ENCODE results near the gene PPP1R13B.

The PPP1R13B gene

DNA sequence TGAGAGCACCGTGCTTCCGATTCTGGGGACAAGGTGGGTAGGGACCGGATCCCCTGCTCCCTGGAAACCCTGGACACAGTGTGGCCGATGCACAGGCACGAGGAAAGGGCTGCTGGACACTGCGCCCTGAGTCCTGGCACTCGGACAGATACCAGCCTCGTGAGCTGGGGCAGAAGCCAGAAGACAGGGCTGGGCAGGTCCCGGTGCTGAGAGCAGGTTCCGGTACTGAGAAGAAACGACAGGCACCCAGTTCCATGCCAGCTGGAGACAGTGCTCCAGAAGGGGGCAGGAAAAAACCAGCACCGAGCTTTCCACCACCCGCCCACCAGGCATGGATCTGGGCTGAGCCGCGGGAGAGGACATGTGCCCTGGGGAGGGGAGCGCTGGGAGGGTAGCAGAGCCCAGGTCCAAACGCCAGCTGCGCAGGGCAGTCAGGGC, 138.6 kb downstream of the PPP1R13B start:
- no peak for DNase-seq

DNA sequence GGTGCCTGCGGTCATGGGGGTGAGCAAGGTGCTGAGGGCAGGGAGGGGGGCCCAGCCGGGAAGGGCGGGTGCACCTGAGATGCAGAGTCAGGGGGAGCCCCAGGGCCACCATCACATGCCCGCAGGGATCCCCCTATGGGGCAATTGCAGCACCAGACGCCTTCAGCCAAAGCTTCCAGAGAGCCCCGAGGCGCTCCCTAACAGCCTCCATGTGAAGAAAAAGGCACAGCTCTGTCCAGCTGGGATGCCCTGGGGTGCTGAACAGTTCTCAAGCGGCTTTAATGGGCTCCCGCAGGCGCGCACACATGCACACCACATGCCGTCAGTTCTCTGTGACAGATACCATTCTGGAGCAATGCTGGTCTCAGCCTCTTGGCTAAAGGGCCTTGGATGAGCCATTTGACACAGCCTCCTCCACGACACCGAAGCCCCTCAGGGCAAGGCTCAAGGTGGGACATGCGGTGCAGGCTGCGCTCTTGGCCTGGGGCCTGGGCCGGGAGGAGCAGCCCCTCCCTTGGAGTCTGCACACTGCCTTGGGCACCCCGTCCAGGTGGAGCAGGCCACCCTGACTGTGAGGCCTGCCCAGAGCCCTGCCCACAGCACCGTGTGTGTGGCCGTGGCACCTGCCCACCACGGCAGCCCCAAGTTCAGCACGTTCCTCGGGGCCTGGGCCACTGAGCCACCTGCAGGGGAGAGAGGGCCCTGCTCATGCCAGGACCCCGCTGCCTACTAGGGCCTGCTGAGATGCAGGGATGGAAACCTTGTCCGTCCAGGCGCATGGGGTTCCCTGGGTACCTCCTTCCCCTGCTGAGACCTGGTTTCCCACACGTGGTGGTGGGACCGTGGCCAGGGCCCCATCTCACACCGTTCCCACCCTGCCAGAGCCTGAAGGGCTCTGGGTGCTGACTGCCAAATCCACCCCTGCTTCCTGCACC, 139.8 kb downstream of the PPP1R13B start:
- DNase-seq: no peak

DNA sequence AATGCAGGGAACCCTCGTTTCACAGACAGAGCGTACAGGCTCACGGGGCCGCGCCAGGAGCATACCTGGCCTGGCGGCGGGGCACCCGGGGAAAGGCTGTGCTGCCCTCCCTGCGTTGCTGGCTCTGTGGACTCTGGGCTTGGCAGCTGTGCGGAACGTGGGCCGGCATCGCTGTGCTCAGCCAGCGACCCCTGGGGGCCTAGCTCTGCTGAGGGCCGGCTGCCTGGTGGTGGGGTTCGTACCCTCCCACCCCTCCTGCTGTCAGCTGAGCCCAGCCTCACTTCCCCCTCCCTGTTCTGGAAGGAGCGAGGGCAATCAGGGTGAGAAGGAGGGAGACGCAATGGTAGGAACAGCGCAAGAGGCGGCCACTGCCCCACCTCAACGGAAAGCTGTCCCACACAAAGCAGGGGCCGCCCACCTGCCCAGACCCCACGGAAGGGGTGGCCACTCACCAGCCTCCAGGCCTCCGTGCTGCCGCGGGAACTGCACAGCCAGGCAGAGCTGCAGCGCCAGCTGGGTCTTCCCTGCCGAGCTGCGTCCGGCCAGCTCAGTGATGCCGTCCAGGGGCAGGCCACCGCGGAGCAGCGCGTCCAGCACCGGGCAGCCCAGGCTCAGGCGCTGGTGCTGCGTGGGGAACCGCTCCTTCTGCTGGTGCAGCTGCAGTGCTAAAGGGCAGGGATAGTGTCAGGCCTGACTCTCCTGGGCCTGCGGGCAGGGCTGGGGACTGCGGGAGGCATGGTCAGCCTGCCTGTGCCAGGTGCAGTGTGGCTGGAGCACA, 140.6 kb downstream of the PPP1R13B start:
- DNase-seq: no peak

DNA sequence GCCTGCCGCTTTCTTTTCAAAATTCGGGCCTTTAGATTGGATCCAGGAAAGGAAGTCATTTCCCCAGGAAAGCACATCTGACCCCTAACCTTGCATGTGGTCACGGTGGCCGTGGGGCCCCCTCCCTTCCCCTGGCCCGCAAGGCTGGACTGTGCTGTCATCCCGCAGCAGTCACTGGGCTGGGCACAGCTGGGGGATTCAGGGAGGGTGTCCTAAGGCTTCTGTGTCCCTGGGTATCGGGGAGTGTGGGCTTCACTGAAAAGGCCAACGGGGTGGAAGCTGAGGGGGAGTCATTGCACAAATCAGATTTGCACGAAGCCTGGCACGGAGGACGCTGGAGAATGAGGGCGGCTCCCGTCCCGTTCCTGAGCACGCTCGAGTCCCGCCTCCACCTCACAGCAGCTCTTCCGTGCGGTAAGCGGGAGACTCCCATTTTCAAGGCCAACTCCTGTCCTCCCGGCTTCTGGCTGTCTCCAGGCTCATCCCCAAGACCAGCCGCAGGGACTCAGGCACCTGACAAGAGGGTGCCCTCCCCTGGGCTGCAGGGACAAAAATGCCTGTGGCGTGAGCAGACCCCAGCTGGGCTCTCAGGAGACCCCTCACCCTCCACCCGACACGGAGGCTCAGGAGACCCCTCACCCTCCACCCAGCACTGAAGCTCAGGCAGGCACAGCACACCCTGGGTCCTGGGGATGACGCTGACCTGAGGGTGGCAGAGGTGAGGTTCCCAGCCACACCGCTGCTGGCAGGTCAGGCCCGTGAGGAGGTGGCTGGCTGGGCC, 141.7 kb downstream of the PPP1R13B start:
- DNase-seq: no peak

DNA sequence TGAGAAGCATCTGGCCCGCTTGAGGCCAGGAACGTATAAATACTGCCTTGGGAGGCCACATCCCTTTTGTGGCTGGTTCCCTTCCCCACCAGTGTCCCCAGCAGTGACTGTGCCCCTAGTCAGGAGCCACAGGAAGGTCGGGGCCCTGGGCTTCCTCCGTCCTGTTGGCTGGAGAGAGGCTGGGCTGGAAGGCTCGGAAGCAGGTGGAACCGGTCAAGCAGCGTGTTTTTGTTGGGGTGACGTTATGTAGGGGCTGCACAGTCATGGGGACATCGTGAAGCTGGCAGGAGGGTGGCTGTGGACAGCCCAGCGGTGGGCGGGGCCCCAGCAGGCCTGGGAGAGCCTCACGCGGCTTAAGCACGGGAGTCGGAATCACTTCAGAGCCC, 142.3 kb downstream of the PPP1R13B start:
- no peak for DNase-seq

DNA sequence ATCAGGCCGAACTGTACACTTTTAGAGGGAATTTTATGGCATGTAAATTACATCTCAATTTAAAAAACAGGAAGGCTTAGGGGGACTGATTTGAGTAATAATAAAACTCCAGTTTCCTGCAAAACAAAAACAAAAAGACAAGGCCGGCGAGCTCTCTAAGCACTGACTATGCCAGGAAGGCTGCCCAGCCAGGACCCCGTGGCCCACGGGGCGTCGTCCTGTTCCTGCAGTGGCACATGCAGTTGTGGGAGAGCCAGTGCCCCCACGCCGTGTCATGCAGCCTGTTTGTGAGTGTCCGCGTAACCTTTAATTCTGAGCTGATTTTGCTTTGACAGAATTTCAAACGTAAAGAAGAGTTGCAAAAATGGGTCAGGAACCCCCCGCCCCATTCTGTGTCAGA, 142.7 kb downstream of the PPP1R13B start:
- DNase-seq: no peak

DNA sequence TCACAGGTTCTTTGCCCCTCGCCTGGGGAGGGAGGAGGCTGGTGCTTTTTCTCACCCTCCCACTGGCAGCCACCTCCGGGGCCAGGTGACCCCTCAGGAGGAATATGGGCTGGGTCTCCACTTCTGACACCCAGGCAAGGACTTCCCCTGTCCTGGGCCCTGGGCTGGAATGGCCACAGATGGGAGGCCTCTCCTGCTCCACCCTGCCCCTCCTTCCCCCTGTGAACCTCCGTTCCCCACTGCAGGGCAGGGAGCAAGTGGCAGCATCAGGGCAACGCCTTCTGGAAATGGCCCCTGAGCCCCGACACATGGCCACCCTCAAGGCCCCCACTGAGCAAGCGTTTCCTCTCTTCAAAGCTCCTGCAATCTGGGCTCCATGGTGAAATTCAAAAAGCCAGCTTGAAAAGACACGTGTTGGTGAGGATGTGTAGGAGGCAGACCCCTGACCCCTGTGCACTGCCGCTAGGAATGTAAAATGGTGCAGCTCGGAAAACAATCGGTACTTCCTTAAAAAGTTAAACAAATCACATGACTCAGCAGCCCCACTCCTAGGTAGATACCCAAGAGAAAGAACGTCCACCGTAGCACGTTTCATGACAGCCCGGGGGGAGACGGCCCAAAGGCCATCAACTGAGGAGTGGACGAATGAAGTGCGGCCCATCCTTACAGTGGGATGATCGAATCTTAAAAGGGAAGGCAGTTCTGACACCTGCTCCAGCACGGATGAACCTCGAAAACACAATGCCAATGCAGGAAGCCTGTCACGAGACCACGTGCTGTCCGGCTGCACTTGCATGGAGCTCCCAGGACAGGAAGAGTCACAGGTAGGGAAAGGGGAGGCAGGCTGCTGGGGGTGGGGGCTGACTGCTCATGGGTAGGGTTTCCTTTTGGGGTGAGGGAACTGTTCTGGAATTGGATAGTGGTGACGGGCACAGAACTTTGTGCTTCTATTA, 143.7 kb downstream of the PPP1R13B start:
- no peak for DNase-seq

DNA sequence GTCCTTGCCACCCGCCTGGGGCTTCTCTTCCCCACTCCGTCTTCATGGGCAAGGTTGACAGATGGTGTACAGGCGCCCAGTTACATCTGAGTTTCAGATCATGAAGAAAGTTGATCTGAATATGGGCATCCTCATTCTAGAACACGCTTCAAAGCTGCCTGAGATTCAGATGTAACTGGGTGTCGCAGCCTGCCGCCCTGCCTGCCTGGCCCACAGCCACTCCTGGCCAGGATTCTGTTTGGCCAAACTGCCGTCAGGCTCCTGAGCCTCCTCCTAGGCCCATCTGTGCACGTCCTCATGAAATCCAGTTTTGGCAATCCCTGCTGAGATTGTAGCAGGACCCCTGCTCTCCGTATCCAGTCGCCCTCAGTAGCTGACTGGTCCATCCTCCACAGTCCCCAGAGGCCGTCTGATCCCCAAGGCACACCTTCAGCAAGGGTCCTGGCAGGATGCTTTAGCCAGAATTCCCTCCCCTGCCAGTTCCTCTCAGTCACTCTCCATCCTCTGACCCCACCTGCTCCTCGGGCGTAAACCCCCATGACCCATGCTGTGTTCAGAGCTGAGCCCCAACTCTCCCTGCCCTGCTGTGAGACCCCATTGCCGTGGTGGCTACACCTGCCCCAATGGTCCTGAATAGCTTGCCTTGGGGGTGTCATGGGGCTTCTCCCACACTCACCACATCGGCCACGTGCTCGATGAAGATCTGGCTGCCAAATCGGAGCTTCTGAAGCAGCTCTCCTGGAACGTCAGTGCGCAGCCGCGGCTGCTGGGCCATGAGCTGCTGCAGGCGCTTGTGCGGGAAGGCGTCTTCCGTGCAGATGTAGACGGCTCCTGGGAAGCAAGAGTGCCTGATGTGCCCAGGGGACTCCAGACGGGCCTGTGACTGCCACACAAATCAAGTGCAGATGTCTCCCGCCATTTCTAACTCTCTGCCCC, 144.6 kb downstream of the PPP1R13B start:
- no peak for DNase-seq

DNA sequence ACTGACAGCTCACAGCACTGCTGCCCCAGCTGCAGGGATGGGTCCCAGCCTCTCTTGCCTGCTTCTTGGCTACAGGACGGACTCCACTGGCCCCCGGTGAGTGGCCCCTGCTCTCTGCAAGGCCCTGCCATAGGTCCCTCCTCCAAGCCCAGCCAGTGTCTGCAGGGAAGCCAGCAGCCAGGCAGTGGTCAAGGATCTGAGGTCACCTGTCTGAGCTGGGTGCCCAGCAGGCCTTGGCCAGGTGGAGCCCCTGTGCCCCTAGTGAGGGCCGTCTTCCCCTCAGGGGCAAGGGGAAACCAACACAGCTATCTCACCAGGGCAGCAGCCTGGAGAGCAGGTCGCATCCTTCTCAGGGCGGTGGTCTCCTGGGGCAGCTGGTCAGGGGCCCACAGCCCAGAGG, 145.3 kb downstream of the PPP1R13B start:
- no peak for DNase-seq

DNA sequence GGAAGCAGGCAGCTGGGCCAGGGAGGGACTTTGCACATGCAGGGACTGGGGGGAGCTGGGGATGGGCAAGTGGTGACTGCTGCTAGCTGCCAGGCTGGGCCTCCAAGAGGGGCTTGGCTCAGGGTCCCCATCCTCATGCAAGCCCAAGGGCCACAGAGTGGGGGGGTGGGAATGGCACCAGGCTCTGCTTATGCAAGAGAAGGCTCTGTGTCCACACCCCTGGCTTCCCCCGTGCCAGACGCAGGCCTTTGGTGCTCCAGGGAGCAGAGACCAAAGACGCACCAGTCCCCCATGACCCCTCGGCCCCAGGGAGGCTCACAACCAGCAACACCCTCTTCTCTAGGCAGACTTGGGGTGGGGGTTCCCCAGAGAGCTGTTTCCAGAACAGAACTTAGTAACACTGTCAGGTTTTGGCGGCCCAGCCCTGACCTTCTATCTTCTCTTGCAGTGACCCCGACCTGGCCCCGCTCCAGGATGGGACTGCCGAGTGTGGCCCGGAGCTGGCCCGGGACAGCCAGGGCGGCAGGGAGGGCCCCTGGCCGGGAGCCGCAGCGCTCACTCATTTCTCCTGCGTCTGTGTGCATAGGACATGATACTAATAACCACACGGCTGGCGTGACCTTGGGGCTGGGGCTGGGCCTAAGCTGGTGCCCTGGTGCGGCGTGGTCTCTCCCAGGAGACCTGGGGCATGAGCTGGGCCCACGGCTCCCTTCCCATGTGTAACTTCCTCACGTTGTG, 146.5 kb downstream of the PPP1R13B start:
- no peak for DNase-seq

DNA sequence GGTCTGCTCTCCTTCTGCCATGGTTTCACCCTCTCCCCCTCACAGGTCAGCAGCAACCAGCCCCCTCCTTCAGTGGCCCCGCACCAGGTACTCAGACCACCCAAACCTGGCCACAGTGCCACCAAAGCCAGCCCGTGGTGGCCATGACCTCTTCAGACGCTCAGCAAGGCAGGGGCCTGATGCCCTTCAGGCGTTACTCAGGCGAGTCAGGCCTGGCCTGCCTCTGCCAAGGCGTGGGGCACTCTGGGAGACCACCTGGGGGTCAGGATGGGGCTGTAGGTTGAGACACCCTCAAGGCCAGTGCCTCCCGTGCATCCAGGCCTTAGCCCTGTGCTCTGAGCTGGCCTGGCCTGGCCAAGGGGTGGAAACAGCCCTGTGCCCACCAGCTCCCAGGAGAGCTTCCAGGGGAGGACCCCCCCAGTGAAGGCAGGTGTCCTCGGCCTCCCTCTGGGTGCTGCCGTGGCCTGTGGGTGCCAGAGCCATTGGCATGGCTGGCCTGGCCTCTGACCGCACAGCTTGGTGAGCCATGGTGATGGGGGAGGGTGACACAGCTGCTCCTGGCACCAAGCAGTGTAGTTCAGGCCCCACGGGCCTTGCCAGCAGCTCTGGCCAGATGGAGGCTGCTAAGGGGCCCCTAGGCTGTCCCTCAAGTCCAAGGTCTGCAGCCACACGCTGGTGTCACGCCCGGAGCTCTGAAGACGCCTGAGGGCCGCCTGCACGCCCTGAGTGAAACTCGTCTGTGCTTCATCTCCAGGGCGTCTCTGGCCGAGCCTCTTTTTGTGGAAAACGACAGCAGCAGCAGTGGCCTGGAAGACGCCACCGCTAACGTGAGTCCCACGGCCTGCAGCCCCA, 147.2 kb downstream of the PPP1R13B start:
- no peak for DNase-seq

DNA sequence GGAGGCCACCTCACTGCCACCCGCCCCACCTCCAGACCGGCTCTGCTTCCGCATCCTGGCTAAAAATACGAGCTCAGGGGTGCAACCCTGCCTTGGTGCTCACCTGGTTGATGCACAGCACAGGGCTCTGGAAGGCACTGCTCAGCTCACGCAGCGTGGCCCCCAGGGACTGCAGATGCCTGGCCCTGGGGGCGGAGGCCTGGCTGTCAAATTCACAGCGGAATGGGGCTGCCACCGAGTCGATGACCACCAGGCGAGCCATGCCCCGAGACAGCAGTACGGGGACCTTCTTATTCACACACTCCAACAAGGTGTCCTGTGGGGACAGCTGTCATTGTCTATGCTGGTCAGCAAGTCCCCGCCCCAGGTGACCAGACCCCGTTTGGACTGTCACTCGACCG, 148.1 kb downstream of the PPP1R13B start:
- DNase-seq: no peak

DNA sequence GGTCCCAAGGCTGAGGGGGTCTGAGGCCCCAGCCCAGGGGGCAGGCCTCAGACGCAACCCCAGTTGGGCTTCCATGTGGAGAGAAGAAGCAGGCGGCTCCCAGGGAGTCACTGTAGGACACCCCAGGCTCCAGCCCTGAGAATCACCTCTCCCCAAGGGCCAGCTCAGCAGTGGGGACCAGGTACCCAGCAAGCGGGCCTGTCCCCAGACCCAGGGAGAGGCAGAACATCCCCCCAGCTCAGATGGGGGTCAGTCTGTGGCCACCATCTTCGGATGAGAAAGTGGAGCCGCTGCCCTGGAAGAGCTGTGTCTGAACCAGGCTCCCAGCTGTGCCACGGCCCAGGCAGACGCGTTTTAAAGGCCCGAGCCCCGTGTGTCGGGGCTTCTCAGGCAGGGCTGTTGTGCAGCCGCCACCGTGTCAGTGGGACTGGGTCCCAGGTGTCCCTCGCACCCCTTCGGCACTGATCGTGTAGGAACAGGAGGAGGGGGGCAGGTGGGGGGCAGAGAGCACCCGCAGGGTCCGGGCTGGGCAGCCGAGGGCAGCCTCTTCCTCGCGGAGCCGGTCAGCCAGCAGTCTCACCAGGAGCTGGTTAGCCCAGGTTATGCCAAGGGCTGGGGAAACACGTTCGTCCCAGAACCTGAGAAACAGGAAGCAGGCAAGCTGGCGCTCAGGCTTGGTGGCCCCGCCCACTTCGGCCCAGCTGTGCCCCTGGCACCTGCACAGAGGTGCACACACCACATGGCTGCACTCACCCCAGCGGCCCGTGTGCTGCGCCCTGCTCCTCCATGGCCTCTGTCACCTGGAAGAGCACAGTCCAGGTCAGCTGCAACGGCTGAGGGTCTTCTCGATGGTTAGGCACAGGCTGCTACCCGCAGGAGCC, 148.8 kb downstream of the PPP1R13B start:
- DNase-seq: no peak

DNA sequence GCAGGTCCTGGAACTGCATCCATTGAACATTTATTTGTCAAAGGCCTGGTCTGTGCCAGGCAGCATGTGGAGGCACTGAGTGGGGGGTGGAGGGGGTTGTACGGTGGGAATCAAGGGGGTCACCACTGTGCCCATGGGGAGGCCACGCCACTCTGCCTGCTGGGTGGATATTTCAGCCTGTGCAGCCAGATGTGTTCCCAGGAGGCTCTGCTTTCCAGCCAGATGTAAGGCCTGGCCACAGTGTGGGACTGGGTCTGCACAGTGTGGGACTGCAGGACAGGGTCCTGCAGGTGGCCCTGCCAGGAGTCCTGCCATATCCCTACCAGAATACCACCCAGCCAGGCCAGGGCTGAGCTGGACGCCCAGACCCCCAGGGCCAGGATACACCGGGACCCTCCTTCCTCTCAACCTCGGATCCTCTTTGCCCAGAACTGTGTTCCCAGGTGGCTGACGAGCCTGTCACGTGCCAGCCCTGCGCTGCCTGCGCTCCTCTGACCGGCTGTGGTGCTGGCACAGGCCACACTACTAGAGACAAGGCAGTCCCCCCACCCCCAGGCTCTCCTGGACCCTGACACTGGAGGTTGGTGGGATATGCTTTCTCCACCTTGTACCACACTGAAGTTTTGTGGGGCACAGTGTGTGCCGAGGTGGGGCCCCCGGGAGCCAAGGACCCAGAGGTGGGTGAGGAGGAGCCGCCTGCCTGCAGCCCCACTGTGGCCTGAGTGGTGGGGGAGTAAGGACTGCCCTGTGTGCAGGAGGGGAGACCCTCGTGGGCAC, 149.6 kb downstream of the PPP1R13B start:
- DNase-seq: no peak

DNA sequence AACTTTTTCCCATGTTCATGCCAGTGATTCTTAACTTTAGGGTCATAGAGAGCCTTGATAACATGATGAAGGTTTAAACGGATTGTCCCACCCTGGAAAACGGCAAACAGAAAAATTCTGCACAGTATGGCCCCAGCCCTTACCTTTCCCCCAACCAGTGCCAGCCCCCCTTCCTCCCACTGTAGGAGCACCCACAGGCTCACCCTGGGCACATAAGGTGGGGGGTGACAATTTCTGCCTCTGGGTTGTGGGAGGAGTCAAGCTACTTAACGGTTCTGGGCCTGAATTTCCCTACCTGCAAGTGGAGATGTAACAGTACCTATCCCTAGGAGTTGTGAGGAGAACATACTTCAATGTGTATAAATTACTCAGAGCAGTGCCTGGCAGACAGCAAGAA, 150.2 kb downstream of the PPP1R13B start:
- DNase-seq: no peak

DNA sequence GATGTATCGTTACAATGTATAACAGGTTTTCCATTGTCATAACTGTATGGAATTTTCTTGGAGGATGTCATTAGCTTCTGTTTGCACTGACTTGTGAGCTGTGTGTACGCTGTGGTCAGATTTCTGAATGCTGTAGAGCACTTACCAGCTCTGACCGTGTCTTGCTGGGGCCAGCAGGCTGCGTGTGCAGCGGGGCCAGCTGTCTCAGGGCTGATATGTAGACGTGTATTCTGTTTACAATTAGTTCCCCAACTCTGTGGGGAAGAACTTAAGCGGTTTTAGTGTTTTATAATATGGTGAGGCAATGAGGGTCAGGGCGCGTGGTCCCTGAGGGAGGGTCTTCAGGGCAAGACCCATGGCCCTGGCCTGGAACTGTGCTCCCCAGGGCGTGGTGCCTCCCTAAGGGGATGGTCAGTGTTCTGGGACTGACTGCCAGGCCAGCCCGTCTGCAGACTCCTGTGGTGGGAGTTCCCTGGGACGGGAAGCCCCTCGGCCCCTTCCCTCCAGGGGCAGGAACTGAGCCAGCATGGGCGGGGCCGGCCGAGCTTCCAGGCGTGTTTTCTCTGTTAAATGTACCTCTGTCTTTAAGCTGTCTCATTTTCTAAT, 150.8 kb downstream of the PPP1R13B start:
- DNase-seq: no peak

DNA sequence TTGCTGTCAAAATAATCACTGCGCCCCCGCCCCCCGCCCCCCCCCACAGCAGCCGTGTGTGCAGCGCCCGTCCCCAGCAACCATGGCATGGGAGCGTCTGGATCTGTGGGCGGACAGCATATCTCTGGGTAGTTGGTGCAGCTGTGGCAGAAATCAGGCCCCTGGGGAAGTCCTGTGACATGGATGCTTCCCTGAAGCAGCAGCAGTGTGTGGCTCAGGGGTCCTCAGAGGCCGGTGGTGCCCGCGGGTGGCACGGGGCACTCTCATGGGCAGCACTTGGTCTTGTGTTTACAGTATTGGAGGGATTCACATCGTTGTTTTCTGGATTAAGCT, 151.3 kb downstream of the PPP1R13B start:
- no peak for DNase-seq

Data from effector CD4-positive, alpha-beta T cell (primary cell).